Lower leg skin (tissue), 3 donors: ENCODE results near the gene ATRN.

ENCODE experiments used
- CTCF ChIP-seq, 3 donors: fragments of 450-650 bp; IDR thresholded peaks; one replicate each; pipeline ENCODE4 v1.5.1; 2016; ENCODE audit warnings: antibody characterized with exemption in 3 of 3, mild to moderate bottlenecking in 3 of 3, moderate library complexity in 2 of 3
- POLR2A ChIP-seq, 2 donors: fragments of 450-650 bp; IDR thresholded peaks; one replicate each; pipeline ENCODE4 v1.6.1; 2016 to 2017; ENCODE audit warnings: antibody characterized with exemption in 2 of 2, mild to moderate bottlenecking in 1 of 2, moderate library complexity in 1 of 2

- TF ChIP-seq CTCF (IDR thresholded peaks at IDR 0.05) (no peak), POLR2A (IDR thresholded peaks at IDR 0.05) (no peak)
Observed at GRCh38 chr20:3459881-3460307, 10.9 kb upstream of the ATRN start.
